ENCODE results near the gene NFIC. TPM values are rescaled to one million over a fixed set of nuclear protein-coding genes. Genes with fewer than 3 reads are reported as not detected.
"Not testable (repeated sequence)": the region's sequence is repeated elsewhere in the genome, so short reads cannot be mapped to it uniquely, and the experiment has no call there.

Gene NFIC
- polyA plus RNA-seq, 3 donors from 2014 or later, result 2.8 to 13.3 TPM; not detected in 1

GRCh38 chr19:3368441-3368795 is 2.0 kb downstream of the NFIC start:
- H3K4me3 Mint-ChIP-seq, result peak overlapping the region in 4 of 5 donors; percentile 21 to 72 (median 30)
- H3K27ac Mint-ChIP-seq, result peak overlapping the region in 1 of 6 donors; percentile 18

GRCh38 chr19:3368848-3369336 is 2.5 kb downstream of the NFIC start:
- Mint-ChIP-seq H3K36me3 (peaks cover 0 to 5% (median 0%) of the 10 kb centered on the region in 3 donors), H3K4me1 (peaks cover 8 to 25% of the 10 kb centered on the region in 2 donors), H3K9me3 (no peaks in the 10 kb centered on the region), H3K27me3 (ENCODE audit: low read depth in 3 of 3) (peaks cover 4 to 7% (median 4%) of the 10 kb centered on the region in 3 donors), H3K4me3 (peak overlapping the region; percentile 30 to 71 (median 59)), H3K27ac (peak overlapping the region in 3 of 6 donors; percentile 18 to 73 (median 31))
- DNase-seq, result no peak

More at GRCh38 chr19:3368441-3368795, 2.0 kb downstream of the NFIC start:
- Mint-ChIP-seq H3K27me3 (ENCODE audit: low read depth in 3 of 3) (peaks cover 4 to 7% (median 4%) of the 10 kb centered on the region in 3 donors), H3K36me3 (peaks cover 0 to 5% (median 0%) of the 10 kb centered on the region in 3 donors), H3K9me3 (no peaks in the 10 kb centered on the region), H3K4me1 (peaks cover 8 to 25% of the 10 kb centered on the region in 2 donors)
- no peak for DNase-seq

- no peak for DNase-seq
Measured at GRCh38 chr19:3369337-3370213, 3.2 kb downstream of the NFIC start.

GRCh38 chr19:3370214-3370720 is 3.9 kb downstream of the NFIC start:
- Mint-ChIP-seq H3K36me3 (peaks cover 0 to 5% (median 0%) of the 10 kb centered on the region in 3 donors), H3K9me3 (no peaks in the 10 kb centered on the region), H3K4me1 (peaks cover 8 to 22% of the 10 kb centered on the region in 2 donors), H3K4me3 (peak overlapping the region in 1 of 5 donors; percentile 34), H3K27me3 (ENCODE audit: low read depth in 3 of 3) (peaks cover 2 to 7% (median 4%) of the 10 kb centered on the region in 3 donors), H3K27ac (no peak overlapping the region)
- DNase-seq, result no peak

More at GRCh38 chr19:3369337-3370213, 3.2 kb downstream of the NFIC start:
- H3K27me3 Mint-ChIP-seq (ENCODE audit: low read depth in 3 of 3), result peaks cover 4 to 7% (median 4%) of the 10 kb centered on the region in 3 donors
- H3K4me3 Mint-ChIP-seq, result peak overlapping the region in 4 of 5 donors; percentile 57 to 71 (median 64)
- H3K4me1 Mint-ChIP-seq, result peaks cover 8 to 25% of the 10 kb centered on the region in 2 donors
- H3K9me3 Mint-ChIP-seq, result no peaks in the 10 kb centered on the region
- peaks cover 0 to 5% (median 0%) of the 10 kb centered on the region in 3 donors for H3K36me3 Mint-ChIP-seq
- H3K27ac Mint-ChIP-seq, result peak overlapping the region in 2 of 6 donors; percentile 18 to 31

- no peak overlapping the region for H3K4me3 Mint-ChIP-seq
- H3K4me1 Mint-ChIP-seq, result peaks cover 8 to 17% of the 10 kb centered on the region in 2 donors
- H3K27me3 Mint-ChIP-seq (ENCODE audit: low read depth in 3 of 3), result peaks cover 0 to 7% (median 4%) of the 10 kb centered on the region in 3 donors
- peaks cover 0 to 5% (median 0%) of the 10 kb centered on the region in 3 donors for H3K36me3 Mint-ChIP-seq
- no peaks in the 10 kb centered on the region for H3K9me3 Mint-ChIP-seq
- no peak overlapping the region for H3K27ac Mint-ChIP-seq
- DNase-seq, result no peak
Measured at GRCh38 chr19:3370728-3371591, 4.6 kb downstream of the NFIC start.

- Mint-ChIP-seq H3K27ac (no peak overlapping the region), H3K27me3 (ENCODE audit: low read depth in 3 of 3) (peaks cover 0 to 7% (median 4%) of the 10 kb centered on the region in 3 donors), H3K4me3 (no peak overlapping the region), H3K4me1 (peaks cover 8 to 15% of the 10 kb centered on the region in 2 donors), H3K9me3 (no peaks in the 10 kb centered on the region), H3K36me3 (peaks cover 0 to 5% (median 0%) of the 10 kb centered on the region in 3 donors)
- DNase-seq, result no peak
Measured at GRCh38 chr19:3372413-3372812, 6.0 kb downstream of the NFIC start.

GRCh38 chr19:3373971-3374368 is 7.6 kb downstream of the NFIC start:
- Mint-ChIP-seq H3K27ac (no peak overlapping the region), H3K4me3 (no peak overlapping the region), H3K36me3 (peaks cover 0 to 3% (median 0%) of the 10 kb centered on the region in 3 donors), H3K4me1 (peaks cover 3 to 6% of the 10 kb centered on the region in 2 donors), H3K27me3 (ENCODE audit: low read depth in 3 of 3) (peaks cover 0 to 5% (median 4%) of the 10 kb centered on the region in 3 donors), H3K9me3 (no peaks in the 10 kb centered on the region)
- DNase-seq, result no peak

GRCh38 chr19:3374369-3375112 is 8.2 kb downstream of the NFIC start:
- H3K4me3 Mint-ChIP-seq, result no peak overlapping the region
- H3K27ac Mint-ChIP-seq, result no peak overlapping the region
- peaks cover 0 to 4% (median 3%) of the 10 kb centered on the region in 3 donors for H3K27me3 Mint-ChIP-seq (ENCODE audit: low read depth in 3 of 3)
- DNase-seq, result no peak
- H3K36me3 Mint-ChIP-seq, result no peaks in the 10 kb centered on the region
- H3K9me3 Mint-ChIP-seq, result no peaks in the 10 kb centered on the region
- peaks cover 0 to 3% of the 10 kb centered on the region in 2 donors for H3K4me1 Mint-ChIP-seq

- no peaks in the 10 kb centered on the region for H3K36me3 Mint-ChIP-seq
- no peaks in the 10 kb centered on the region for H3K9me3 Mint-ChIP-seq
- H3K27ac Mint-ChIP-seq, result no peak overlapping the region
- no peak for DNase-seq
- no peak overlapping the region for H3K4me3 Mint-ChIP-seq
- H3K4me1 Mint-ChIP-seq, result peaks cover 0 to 2% of the 10 kb centered on the region in 2 donors
- peaks cover 0 to 4% (median 3%) of the 10 kb centered on the region in 3 donors for H3K27me3 Mint-ChIP-seq (ENCODE audit: low read depth in 3 of 3)
Measured at GRCh38 chr19:3375221-3376090, 9.1 kb downstream of the NFIC start.

GRCh38 chr19:3376091-3376455 is 9.7 kb downstream of the NFIC start:
- not testable (repeated sequence) for H3K27me3 Mint-ChIP-seq (ENCODE audit: low read depth in 3 of 3); H3K9me3 Mint-ChIP-seq; DNase-seq; H3K27ac Mint-ChIP-seq; H3K36me3 Mint-ChIP-seq; H3K4me1 Mint-ChIP-seq; H3K4me3 Mint-ChIP-seq

- Mint-ChIP-seq H3K4me3 (no peak overlapping the region), H3K27ac (no peak overlapping the region), H3K27me3 (ENCODE audit: low read depth in 3 of 3) (peaks cover 0 to 5% (median 0%) of the 10 kb centered on the region in 3 donors), H3K4me1 (peaks cover 0 to 7% of the 10 kb centered on the region in 2 donors), H3K36me3 (peaks cover 0 to 4% (median 0%) of the 10 kb centered on the region in 3 donors), H3K9me3 (no peaks in the 10 kb centered on the region)
- no peak for DNase-seq
Measured at GRCh38 chr19:3378352-3379150, 12.2 kb downstream of the NFIC start.

Measured in immature natural killer cell (primary cell).